ENCODE results near the gene ADNP.

Gene ADNP

DNA sequence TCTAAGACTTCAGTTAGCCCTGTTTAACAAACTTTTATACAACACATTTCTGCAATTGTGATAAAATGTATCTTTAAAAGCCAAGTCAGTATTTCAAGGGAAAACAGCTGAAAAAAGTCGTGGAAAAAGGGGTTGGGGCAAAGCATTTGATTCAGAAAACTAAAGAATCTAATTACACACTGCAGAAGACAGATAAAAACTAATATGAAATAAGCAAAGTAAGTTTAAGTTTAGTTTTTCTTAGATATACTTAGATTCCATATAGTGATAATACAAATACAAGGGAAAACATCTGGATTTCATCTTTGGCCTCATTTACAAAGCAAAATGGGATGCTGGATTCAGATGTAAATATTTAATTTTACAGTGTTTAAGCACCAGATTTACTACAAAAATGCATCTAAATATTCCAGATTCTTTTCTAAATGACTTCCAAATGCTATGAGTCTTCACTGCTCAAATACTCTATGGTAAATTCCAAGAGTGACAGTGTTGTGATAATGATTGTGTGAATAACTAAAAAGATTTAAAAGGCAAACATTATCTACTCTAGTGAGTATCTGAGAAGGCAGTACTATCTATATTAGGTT lies 1.5 kb upstream of the ADNP start:
- Histone ChIP-seq H3K9ac (no peak overlapping the region), H3K27ac (no peak overlapping the region), H3K4me2 (no peak overlapping the region), H3K27me3 (no peaks in the 10 kb centered on the region), H3K36me3 (peaks cover 58% of the 10 kb centered on the region), H3K9me3 (no peaks in the 10 kb centered on the region), H3K4me1 (peaks cover 24% of the 10 kb centered on the region), H3K4me3 (no peak overlapping the region), H4K20me1 (peaks cover 21% of the 10 kb centered on the region)
- no peak for TF ChIP-seq Cebpa-rat (IDR thresholded peaks at IDR 0.05)

DNA sequence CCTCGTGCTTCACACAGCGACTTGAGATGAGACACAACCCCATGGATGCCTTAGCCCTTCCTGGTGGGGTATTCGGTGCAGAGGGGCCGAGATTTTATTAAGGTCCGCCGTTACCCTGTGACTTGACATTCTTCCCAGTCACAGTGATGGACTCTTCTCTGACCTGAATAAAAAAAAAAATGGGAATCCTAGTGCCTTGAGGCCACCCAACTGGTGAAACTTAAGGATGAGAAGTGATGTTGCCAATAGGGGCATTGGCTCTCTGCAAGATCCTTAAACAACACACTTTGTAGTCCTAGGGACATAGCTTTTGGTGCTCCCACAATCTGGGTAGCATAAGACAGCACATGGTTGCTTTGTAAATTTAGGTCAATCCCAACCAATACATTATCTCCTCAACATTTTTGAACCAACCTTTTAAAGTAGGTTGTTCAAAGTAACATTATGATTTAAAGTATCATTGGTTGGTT lies 814 bp upstream of the ADNP start:
- peaks cover 28% of the 10 kb centered on the region for H4K20me1 ChIP-seq
- peak overlapping the region; percentile 62 for H3K4me2 ChIP-seq
- peak overlapping the region; percentile 100 for H3K27ac ChIP-seq
- H3K27me3 ChIP-seq, result no peaks in the 10 kb centered on the region
- peak overlapping the region; percentile 100; the same call in 1 of the 2 replicates for H3K4me3 ChIP-seq
- peaks cover 58% of the 10 kb centered on the region for H3K36me3 ChIP-seq
- peaks cover 31% of the 10 kb centered on the region for H3K4me1 ChIP-seq
- TF ChIP-seq Cebpa-rat (IDR thresholded peaks at IDR 0.05), result no peak
- peak overlapping the region; percentile 100 for H3K9ac ChIP-seq
- no peaks in the 10 kb centered on the region for H3K9me3 ChIP-seq

DNA sequence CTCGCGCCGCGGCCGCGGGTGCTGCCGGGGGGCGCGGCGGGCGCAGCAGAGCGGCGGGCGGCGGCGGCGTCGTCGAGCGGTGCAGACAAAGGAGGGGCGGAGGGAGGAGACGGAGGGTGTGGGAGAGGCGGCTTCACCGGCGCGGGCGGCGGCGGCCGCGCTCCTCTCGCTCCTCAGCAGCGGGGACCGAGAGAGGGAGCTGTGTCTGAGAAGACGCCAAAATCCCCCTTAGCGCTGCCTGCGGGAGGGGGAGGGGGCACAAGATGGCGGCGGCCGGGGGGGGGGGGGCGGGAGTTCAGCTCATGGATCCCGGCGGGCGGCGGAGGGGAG lies 296 bp downstream of the ADNP start:
- H3K27ac ChIP-seq, result peak overlapping the region; percentile 100
- peak overlapping the region; percentile 27 for H3K4me2 ChIP-seq
- no peaks in the 10 kb centered on the region for H3K9me3 ChIP-seq
- H3K27me3 ChIP-seq, result no peaks in the 10 kb centered on the region
- peaks cover 39% of the 10 kb centered on the region for H4K20me1 ChIP-seq
- H3K36me3 ChIP-seq, result peaks cover 54% of the 10 kb centered on the region
- TF ChIP-seq Cebpa-rat (IDR thresholded peaks at IDR 0.05), result no peak
- peak overlapping the region; percentile 100 for H3K4me3 ChIP-seq
- peak overlapping the region; percentile 100 for H3K9ac ChIP-seq
- H3K4me1 ChIP-seq, result peaks cover 41% of the 10 kb centered on the region

DNA sequence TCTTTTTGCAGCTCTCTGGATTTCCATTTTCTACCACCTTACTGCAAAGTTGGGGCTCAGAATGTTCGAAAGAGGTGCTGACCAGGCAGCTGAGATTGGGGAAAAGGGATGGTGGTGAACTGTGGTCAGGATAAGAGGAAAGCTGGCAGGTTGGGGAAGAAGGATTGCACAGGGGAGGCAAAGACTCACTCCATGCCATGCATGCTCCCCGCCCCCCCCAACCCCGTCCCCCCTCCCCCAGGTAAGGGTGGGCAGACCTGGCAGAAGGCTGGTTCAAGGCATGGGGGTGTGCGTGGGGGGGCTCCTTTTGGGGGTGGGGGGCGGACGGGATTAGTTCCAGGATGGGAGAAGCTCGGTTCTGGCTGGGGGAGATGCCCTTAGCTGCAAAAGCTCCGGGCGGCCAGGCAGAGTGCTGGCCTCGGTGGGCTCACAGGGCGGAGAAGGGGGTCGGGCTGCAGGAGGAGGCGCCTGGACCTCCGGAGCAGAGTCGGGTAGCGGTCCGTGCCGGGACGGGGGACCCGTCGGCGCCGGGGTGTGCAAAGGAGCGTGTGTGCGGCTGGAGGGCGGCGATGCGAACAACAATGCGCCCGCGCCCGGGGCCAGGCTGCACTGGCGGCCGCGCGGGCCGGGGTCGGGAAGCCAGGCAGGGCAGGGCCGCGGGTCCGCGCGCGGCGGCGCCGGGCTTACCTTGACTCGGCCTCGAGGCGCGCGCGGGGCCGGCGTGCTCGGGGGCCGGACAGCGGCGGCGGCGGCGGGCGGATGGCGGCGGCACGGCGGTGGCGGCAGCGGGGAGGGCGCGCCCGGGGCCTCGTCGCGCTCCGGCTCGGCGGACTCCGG lies 880 bp downstream of the ADNP start:
- peak overlapping the region; percentile 100 for H3K9ac ChIP-seq
- peak overlapping the region; percentile 84 for H3K4me2 ChIP-seq
- H3K36me3 ChIP-seq, result peaks cover 54% of the 10 kb centered on the region
- no peaks in the 10 kb centered on the region for H3K9me3 ChIP-seq
- H3K4me1 ChIP-seq, result peaks cover 47% of the 10 kb centered on the region
- peaks cover 45% of the 10 kb centered on the region for H4K20me1 ChIP-seq
- peak overlapping the region; percentile 100 for H3K27ac ChIP-seq
- peak overlapping the region; percentile 100 for H3K4me3 ChIP-seq
- no peaks in the 10 kb centered on the region for H3K27me3 ChIP-seq
- TF ChIP-seq Cebpa-rat (IDR thresholded peaks at IDR 0.05), result no peak

DNA sequence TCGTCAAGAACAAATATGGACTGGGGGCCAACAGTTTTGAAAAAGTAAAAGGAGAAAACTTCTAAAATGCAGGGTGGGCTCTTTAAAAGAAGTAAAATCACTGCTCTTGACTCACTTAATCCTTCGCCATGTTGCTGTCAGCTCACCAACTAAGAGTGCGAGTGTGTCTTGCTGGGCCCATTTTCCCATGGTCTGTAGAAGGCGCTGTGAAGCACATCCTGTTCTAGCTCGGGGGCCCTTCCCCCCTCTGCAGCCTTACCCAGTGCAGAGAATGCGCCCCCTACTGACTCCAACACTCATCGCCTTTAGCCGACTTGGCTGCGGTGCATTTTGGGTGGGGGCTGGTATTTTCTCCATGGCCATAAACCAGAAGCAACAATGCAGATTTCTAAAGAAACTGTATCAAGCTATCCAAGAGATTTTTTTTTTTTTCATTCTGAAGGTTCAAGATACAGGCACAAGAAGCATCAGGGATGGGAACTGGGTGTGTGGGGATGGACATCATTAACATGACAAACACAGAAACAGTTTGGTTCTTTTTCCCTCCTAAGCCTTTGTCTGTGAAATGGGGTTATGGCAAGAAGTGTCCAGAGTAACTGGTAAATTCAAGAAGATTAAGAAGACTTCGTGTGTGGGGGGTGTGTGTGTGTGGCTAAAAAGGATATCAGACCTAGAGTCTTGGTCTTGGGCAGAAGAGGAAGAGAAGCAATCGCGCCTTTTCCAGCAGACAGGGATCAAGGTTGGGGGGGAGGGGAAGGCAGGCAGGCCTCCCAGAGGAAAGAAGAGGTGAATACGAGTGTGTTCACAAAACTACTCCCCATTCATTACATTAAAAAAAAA lies 1.7 kb downstream of the ADNP start:
- Histone ChIP-seq H3K4me3 (peak overlapping the region; percentile 100), H3K36me3 (peaks cover 55% of the 10 kb centered on the region), H4K20me1 (peaks cover 54% of the 10 kb centered on the region), H3K4me2 (peak overlapping the region; percentile 84), H3K4me1 (peaks cover 55% of the 10 kb centered on the region), H3K9ac (peak overlapping the region; percentile 100), H3K27ac (peak overlapping the region; percentile 100), H3K27me3 (no peaks in the 10 kb centered on the region), H3K9me3 (no peaks in the 10 kb centered on the region)
- TF ChIP-seq Cebpa-rat (IDR thresholded peaks at IDR 0.05), result no peak

DNA sequence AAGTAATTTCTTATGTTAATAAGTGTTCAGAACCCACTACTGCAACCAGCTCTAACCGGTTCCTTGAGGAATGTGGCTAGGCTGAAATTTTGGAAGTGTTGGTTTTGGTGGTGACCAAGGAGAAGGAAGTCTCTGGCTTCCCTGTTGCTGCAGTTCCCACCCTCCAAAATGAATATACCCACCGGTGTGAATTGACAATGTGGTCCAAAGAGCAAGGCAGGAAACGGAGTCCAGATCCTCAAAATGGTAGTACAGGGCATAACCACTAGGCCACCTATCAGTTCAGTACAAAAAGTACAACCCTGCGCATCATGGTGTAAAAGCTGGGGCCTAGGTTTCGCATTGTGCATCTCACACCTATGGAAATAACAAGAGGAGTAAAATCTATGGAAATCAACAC lies 2.8 kb downstream of the ADNP start:
- H3K4me1 ChIP-seq, result peaks cover 66% of the 10 kb centered on the region
- peak overlapping the region; percentile 84 for H3K4me2 ChIP-seq
- no peaks in the 10 kb centered on the region for H3K9me3 ChIP-seq
- H3K27me3 ChIP-seq, result no peaks in the 10 kb centered on the region
- peak overlapping the region; percentile 11; the same call in 1 of the 2 replicates for H3K9ac ChIP-seq
- H3K4me3 ChIP-seq, result peak overlapping the region; percentile 100
- H3K36me3 ChIP-seq, result peaks cover 55% of the 10 kb centered on the region
- H3K27ac ChIP-seq, result no peak overlapping the region
- TF ChIP-seq Cebpa-rat (IDR thresholded peaks at IDR 0.05), result no peak
- H4K20me1 ChIP-seq, result peaks cover 64% of the 10 kb centered on the region

DNA sequence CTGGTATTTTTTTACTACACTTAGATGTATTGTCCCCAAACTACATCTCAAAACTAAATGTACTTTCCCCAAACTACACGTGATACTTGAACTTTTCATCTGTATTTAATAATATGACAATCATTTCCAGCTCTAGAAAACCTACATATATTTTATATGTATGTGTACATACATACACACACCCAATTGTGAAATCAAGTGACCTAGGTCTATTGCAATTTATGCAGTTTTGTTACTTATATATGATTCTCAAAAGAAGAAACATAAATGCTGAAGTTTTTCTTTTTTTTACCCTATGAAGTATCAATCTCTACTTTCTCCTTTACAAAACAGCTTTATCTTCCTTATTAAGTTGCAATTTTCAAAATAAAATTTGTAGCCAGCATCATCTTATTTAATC lies 4.7 kb downstream of the ADNP start:
- no peaks in the 10 kb centered on the region for H3K27me3 ChIP-seq
- H3K4me2 ChIP-seq, result peak overlapping the region; percentile 84
- peaks cover 76% of the 10 kb centered on the region for H3K4me1 ChIP-seq
- H3K27ac ChIP-seq, result no peak overlapping the region
- H3K36me3 ChIP-seq, result peaks cover 72% of the 10 kb centered on the region
- H4K20me1 ChIP-seq, result peaks cover 84% of the 10 kb centered on the region
- no peak overlapping the region for H3K9ac ChIP-seq
- H3K9me3 ChIP-seq, result no peaks in the 10 kb centered on the region
- H3K4me3 ChIP-seq, result no peak overlapping the region
- TF ChIP-seq Cebpa-rat (IDR thresholded peaks at IDR 0.05), result no peak

DNA sequence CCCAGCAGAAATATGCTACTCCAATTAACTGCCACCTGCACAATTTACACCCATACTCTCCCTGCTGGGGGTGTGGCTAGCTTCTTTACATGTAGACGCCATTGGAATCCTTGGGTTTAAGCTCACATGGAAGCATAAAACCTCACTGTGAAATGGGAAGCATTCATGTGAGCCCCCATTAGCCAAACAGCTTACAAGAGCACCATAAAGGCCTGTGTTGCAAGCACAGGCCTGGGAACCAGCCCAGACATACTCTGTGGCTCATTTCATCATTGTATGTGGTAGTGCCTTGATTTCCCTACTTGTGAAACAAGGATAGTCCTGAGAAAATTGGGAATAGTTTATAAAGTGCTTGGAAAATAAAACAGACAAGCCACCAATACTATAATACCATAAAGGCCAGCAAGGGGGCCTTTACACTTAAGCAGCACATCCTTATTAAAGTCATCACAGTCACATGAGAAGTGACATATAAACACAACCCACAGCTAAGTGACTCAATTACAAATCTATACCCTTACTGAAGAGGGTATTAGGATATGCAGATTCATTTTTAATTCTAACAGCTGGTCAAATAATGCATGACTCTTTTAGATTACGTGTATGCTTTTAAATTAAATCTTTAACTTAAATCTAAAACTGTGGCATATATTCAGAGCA lies 6.8 kb downstream of the ADNP start:
- no peak for TF ChIP-seq Cebpa-rat (IDR thresholded peaks at IDR 0.05)
- Histone ChIP-seq H3K27me3 (no peaks in the 10 kb centered on the region), H4K20me1 (peaks cover 100% of the 10 kb centered on the region), H3K4me2 (peak overlapping the region; percentile 55), H3K27ac (no peak overlapping the region), H3K4me3 (no peak overlapping the region), H3K9me3 (no peaks in the 10 kb centered on the region), H3K9ac (no peak overlapping the region), H3K4me1 (peaks cover 95% of the 10 kb centered on the region), H3K36me3 (peaks cover 93% of the 10 kb centered on the region)

DNA sequence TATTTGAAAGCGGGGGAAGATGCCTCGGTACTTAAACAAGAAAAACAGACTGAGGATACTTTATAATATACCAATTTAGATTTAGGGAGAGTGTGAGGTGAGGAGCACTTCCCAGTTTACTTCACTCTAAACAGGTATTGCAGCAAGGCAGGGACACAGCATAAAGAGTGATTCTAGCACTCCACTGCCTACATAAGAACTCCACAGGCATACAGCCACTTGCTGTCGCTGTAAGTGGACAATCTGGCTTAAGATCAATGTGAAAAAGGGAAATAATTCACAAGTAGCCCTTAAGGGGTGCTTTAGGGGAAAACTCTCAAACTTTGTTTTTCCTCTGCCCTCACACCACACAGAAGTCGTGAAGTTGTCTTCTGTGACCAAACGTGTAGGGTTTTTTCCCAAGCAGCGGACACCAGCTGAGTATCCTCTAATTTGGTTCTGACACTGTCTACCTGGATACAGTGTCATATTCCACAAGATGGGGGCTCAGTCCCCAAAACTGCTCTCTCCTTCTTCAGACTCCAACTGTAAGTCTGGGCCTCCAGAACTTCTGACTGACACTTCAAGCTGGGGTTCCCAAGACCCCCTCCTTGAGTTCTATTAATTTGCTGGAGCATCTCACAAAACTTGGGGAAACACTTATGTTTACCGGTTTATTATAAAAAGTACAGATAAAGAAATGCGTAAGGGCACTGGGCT lies 9.3 kb downstream of the ADNP start:
- H4K20me1 ChIP-seq, result peaks cover 100% of the 10 kb centered on the region
- no peak for TF ChIP-seq Cebpa-rat (IDR thresholded peaks at IDR 0.05)
- H3K9me3 ChIP-seq, result no peaks in the 10 kb centered on the region
- peaks cover 96% of the 10 kb centered on the region for H3K4me1 ChIP-seq
- H3K4me2 ChIP-seq, result peak overlapping the region; percentile 55
- no peak overlapping the region for H3K4me3 ChIP-seq
- no peaks in the 10 kb centered on the region for H3K27me3 ChIP-seq
- 0 out of 2 replicates have a peak overlapping the region, but pooled peaks have one; percentile 34 for H3K9ac ChIP-seq
- no peak overlapping the region for H3K27ac ChIP-seq
- peaks cover 83% of the 10 kb centered on the region for H3K36me3 ChIP-seq

All from BLaER1 (cell line).